Pulmonary artery endothelial cell (primary cell): ENCODE data around the gene BABAM2. TPM values are rescaled to one million over a fixed set of nuclear protein-coding genes. Genes with fewer than 3 reads are reported as not detected.
"Not testable (repeated sequence)": the region's sequence is repeated elsewhere in the genome, so short reads cannot be mapped to it uniquely, and the experiment has no call there.

Experiments
- DNase-seq: peaks from one replicate; pipeline ENCODE4 v3.0.0-alpha.2; 2011; ENCODE audit warnings: low read depth, low spot score
- total RNA-seq: library from RNA; depleted of rRNA; stranded (reverse); fragments of >200 nt; gene quantifications from 2 replicates; pipeline ENCODE4 v1.2.3, GENCODE V29; 2014

BABAM2 gene
- total RNA-seq, 1 donor from 2014 or later = 12.9 TPM

DNA sequence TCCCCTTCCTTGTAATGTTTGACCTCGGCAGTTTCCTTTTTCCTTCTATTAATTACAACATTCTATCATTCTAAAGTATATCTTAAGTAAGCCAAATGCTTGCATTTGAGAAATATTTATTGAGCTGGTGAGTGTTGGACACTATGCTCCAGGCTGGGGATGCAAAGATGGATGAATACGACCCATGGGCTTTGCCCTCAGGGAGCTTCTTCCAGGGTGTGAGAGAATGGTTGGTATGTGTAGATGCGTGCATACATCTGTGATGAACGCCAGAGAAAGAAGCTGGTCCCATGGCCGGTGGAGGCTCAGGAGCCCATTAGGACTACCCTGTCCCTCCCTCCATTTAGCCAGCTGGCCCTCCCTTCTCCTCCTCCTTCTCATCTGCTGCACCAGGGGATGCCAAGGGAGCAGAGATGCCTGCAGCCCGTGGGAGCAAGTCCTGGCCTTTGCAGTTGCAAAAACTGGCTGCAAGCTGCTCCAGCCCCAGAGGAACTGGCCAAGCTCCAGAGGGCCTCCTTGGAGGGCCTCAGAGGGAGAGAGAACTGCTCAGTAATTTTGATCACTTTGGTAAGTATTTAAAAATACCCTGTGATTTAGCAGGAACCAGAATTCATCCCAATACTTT is 436.5 kb downstream of the BABAM2 start:
- DNase-seq = no peak

DNA sequence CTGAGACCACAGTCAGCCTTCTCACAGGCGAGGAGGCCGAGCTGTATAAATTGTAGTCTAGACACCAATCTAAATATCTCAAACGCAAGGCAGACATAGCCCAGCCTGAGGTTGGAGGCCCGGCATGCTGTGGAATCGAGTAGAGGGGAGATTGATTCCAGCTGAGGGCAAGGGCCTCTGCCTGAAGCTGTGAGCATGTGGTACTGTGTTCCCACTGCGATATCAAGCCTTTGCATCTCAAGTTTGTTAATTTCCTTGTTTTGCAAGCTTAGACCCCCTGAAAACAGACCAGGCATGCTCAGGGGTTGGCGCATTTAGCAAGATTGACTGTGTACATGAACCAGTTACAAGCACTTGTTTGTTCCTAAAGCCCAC is 437.0 kb downstream of the BABAM2 start:
- no peak for DNase-seq

DNA sequence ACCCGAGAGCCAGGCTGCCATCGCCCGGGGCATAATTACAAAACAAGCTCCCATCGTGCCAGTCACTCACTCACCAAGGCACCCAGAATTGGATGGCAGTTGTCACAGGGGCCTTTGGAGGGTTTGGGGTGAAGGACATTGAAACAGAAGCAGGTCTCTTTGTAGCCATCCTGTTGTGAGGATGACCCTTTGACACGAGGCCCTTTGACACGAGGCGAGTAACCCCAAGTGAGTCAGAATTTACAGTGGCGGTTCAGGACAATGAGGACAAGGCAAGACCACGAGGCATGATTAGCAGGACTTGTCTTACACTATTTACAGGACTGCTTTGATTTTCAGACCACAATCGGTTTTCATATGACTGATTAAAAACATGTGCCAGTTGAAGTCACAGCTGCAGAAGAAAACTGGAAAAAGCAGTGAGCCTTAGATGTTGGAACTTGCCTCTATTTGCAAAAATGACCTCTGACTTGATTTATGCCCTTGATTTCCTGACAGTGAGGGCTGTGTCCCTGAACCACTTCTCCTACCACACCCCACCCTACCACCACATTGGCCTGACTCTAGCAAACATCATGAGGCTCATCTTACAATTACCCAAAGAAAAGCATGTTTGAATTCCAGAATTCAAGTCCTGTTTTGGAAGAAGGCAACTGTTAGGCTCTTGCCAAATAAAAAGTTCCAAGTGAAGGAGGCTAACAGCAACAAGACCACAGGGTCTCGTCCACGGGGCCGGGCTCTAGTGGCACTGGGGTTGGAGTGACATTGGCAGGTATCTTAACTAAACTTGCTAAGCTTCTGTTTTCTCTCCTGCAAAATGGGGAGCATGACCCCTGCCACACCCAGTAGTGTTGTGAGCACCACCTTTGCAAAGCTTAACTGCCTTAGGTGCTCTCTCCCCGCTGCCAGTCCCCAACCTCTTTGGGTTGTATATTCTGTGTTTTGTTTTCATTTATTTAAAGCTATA is 437.7 kb downstream of the BABAM2 start:
- no peak for DNase-seq

DNA sequence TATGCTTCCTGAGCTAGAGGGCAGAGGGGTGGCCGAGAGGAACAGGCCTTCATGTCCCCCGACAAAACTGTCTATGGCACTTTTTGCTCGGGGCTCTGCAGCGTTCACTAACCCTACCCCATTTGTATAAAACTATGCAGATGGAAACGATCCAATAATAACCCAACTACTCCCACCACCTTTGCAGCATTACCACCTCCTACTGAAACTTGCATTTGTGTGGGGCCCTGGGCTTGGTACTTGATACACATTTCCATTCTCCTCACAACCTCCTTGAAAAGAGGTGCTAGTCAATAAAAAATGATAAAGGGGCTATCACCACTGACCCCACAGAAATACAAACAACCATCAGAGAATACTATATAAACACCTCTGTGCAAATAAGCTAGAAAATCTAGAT is 438.7 kb downstream of the BABAM2 start:
- no peak for DNase-seq

DNA sequence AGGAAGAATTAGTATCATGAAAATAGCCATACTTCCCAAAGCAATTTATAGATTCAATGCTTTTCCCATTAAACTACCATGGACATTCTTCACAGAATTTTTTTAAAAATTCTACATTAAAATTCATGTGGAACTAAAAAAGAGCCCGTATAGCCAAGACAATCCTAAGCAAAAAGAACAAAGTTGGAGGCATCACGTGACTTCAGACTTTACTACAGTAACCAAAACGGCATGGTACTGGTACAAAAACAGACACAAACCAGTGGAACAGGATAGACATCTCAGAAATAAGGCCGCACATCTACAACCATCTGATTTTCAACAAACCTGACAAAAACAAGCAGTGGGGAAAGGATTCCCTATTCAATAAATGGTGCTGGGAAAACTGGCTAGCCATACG is 440.2 kb downstream of the BABAM2 start:
- not testable (repeated sequence) for DNase-seq

DNA sequence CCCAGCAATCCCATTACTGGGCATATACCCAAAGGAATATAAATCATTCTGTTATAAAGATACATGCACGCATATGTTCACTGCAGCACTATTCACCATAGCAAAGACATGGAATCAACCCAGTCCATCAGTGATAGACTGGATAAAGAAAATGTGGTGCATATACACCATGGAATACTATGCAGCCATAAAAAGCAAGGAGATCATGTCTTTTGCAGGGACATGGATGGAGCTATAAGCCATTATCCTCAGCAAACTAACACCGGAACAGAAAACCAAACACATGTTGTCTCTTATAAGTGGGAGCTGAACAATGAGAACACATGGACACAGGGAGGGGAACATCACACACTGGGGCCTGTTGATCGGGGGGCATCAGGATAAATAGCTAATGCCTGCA is 441.3 kb downstream of the BABAM2 start:
- not testable (repeated sequence) for DNase-seq

DNA sequence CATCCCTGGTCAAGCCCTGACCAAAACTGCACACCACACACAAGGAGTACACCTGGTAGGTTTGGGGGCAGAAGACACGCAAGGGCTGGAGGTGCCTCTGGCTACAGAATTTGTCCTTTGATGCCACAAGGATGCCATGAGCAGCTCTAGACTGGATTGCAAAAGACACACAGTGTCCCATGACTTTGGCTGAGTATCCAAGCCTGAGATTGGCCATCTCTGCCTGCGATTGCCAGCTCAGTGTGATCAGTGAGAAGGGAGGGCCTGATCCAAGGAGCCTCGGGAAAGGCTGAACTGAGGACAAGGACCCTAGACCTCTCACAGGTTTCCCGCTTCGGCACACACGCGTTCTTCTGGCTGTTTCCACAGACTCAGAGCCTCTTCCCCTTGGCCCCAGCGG is 442.2 kb downstream of the BABAM2 start:
- DNase-seq = no peak

DNA sequence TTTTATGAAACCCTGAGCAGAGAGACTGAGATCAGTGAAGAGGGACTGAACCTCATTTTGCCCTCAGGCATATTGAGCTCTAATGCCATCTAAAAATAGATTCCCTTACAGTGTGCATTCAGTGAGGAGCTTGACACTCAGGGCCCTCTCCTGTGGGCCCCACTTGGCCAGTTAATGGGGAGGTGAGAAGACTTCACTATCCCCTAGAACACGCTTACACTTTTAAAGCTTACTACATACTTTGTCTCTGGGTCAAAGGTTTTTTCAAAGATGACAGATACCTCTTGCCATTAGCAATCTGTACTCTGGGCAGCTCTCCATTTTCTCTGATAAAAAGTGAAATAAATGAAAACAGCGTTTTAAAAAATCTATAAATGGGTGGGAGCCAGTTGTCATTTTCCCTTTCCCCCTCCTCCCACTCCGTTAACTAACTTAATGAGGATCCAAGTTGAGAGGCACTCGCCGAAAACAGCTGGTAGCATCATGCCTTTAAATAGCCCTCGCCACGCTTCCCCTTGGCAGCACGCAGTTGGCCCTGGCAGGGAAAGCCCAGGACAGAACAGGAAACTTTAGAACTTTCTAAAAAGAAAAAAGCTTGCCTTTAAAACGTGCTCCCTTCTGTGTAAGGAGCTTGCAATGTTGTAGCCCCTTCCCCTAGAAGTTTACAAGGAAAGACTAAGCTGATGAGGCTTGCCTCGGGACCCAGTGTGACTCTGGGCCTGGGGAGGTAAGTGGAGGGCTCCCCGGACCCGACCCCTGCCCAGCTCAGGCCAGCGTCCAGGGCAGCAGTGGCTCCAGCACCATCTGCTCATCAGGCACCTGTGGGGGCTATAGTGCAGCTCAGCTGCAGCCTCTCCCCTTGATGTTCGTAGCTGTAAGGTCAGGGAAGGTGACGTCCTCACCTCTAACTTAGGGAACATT is 443.3 kb downstream of the BABAM2 start:
- DNase-seq = no peak

DNA sequence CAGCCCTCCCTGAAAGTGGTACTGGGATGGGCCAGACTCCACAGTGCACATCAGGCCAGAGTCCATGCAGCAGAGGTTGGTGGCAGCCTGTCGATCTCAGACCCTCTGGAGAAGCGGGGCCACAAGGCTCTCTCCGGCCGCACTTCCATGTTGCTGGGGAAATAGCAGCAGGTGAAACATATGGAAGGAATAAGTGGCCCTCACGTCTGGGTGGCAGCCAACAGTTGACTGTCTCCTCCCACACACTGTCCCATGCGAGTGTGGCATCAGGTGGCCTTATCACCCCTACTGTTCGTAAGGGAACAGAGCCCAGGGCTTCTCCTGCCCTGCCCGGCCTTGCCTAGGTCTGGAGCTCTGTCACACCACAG is 444.0 kb downstream of the BABAM2 start:
- no peak for DNase-seq

DNA sequence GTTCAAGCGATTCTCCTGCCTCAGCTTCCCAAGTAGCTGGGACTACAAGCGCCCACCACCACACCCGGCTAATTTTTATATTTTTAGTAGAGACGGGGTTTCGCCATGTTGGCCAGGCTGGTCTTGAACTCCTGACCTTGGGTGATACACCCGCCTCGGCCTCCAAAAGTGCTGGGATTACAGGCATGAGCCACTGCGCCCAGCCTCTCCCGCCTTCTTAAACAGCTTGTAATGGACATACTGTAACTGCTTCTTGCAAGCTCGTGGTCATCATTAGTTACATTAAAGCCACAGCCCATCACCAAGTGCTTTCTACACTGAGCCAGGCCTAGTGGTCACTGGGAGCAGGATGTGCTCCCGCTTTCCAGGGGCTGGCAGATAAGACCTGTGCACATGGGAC is 444.7 kb downstream of the BABAM2 start:
- not testable (repeated sequence) for DNase-seq

DNA sequence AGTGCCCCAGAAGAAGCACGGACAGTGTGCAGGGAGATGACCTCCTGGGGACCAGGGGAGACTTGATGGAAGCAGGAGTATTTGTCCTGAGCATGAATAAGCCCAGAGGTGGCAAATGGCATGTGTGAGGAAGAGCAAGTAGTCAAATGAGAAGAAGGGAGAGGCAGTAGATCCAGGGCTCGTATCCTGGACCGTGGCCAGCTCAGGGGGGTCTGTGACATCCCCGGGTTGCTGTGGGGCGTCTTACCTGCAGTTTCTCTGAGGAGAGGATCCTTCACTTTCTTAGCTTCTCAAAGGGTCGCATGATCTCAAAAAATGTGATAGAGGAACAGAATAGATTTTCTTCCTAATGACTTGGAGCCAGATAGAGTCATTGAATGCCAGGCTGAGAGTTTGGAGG is 445.1 kb downstream of the BABAM2 start:
- no peak for DNase-seq

DNA sequence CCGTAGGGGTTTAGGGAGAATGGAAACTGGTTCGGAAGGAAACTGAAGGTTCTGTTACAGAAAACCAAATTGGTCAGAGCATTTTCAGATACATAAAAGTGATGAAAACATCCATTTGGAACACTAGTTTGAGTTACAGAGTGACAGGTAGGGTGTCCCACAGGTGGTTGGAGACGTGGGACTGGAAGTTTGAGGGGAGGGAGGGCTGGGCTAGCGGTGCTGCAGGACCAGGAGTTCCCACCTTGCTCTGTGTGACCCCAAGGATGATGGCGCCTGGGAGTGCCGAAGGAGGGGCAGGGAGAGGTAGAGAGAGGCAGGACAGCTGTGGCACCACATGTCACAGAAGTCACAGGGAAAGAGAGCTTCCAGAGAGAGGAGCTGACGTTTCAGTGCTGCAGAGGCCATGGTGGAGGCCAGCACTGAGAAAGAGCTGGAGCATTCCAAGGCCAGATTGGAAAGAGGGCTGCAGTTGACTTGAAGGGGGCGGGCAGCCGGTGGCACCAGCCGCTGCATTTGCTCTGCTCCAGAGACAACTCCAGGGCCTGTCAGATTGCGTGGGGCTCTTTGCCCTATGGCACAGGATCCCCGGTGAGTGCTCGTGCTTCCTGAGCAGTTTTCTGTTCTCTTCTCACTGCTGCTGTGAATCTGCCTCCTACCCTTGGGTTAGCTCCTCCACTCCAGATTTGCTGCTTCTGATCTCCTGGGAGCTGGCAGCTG is 445.9 kb downstream of the BABAM2 start:
- no peak for DNase-seq

DNA sequence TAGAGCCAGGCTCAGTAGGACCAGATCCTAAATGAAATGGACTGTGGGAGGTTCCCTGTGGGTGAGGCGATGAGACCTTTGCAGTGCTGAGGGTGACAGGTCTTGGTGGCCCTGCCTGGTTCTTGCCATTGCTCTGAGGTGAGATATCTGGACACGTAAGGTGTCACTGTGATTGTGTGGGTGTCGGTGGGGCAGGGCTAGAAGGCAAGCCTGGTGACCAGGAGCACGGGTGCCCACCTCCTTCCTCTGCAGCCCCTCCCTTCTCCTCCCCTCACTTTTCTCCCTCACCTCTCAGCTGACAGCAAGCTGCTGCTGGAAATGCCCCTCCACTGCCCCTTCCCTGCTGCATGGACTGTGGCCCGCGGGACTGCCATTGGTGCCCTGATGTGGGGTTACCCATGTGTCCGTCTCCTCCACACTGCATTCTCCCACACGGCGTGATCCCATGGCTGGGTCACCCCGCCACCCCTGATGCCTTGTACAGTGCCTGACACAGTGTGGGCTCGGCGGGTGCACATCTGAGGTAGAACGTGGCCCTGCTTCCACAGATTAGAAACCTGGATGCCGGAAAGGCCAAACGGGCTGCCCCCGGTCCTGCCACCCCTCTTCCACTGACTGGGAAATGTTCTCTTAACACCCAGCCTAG is 446.6 kb downstream of the BABAM2 start:
- no peak for DNase-seq

DNA sequence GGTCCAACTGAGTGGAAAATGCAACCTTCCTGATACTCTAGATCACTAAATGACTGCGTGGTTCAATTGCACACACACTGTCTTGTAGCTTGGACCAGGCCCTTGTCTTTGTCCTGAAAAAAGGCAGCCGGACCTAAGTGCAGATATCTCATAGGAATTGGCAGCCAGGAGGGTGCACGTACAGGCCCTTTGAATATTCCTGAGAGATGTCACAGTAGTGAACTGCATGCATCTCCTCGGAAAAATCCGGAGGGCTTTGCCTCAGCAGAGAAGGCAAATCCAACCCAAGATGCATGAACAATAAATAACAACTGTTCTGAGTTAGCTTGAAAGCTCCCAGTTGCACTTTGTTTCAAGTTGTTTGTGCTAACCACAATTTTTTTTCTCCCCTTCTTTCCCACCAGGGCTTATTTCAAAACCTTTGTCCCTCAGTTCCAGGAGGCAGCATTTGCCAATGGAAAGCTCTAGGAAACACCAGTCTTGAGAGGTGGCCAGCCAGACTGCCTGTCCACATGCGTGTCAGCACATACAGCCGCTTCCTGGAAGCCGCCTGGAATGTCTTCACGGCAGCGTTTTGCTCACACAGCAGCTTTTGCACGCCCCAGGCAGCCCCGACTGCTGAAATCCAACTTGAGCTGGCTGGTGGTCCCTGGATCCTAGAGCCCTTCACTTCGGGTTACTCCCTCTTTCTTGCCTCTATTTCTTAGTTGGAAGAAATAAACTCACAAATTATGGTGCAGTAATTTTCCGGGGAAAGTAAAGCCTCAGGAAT is 447.7 kb downstream of the BABAM2 start:
- DNase-seq = peak; percentile 49

DNA sequence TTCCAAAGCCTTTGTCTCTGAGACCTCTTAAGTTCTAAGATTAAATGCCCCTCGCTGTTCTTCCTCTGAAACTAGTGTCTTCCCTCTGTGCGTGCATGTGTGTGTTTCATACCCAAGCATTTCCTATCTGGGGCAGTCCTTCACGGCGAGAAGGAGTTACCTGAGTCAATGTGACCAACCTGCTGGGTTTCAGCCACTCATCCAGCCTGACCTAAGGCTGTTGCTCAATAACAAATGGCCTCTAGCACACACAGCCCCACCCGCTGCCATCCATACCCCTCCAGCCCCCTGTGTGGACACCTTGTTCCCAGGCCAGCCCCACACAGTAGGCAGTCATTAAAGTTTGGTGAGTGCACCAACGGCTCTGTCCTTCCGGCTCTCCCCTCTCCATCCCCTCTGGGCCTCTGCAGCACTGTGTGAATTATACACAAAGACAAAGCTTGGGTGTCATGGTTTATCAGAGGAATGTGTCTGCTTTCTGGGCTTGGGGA is 448.3 kb downstream of the BABAM2 start:
- no peak for DNase-seq

DNA sequence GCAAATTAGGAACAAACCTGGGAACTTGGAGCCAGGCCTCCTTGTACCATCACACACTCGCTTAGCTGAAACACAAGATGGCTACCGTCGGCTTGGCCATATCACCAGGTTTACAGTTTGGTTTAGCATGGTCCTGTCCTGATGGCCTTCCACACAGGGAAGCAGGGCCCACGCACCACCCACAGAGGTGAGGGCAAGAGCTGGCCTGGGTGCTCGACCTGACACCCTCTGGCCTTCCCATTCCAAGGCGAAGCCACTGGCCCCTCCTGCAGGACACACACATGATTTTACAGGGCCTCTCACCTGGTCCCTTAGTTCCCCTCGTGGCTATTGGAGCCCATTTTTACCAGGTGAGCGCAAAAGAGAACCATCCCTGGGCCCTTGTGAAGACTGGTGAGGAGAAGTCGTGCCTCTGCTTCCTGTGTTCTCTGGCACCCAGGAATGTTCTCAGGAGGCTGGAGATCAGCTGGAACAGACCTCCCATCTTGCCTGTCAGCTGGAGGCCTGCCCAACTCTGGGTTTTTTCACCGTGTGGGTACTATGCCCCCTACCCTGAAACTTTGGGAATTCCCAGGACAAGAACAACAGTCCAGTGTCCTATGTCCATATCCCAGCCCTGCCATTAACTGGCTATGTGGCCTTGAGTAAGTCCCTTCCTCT is 449.1 kb downstream of the BABAM2 start:
- no peak for DNase-seq

DNA sequence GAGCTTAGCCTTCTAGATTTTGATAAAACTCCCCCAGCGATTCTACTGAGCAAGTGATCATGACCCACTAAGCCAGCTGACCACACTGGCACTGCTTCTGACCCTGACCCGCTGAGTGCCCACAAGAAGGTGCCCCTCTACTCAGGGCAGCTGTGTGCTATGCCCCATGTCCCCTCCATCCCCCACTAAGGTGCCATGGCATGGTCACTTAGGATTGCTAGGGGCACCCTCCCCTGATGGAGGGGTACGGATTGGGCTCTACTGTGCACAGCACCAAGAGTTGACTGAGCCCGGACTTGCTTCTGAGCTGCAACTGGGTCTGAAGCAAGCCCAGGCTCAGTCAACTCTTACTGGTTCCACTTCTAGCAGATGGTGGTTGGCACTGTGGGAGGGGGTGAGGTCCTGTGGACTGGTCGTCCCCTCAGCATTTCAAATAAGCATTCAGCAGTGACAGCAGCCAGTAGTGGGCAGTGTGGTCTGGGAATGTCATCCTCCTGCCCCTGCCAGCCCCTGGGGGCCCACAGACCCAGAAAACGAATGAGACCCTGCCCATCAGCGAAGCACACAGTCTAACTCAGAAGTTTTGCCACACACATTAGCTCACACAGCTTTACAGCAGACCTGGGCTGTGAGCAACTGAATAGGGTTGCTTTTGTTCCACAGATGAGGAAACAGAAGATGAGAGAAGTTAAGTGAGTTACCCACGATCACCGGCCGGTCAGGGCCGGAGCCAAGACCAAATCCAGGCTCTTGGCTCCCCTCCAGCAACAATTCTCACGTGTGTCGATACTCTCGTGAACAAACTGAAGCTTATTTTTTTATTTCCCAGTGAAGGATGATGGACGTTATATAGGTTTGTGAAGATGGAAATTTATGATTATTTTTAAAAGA is 450.0 kb downstream of the BABAM2 start:
- DNase-seq = no peak

DNA sequence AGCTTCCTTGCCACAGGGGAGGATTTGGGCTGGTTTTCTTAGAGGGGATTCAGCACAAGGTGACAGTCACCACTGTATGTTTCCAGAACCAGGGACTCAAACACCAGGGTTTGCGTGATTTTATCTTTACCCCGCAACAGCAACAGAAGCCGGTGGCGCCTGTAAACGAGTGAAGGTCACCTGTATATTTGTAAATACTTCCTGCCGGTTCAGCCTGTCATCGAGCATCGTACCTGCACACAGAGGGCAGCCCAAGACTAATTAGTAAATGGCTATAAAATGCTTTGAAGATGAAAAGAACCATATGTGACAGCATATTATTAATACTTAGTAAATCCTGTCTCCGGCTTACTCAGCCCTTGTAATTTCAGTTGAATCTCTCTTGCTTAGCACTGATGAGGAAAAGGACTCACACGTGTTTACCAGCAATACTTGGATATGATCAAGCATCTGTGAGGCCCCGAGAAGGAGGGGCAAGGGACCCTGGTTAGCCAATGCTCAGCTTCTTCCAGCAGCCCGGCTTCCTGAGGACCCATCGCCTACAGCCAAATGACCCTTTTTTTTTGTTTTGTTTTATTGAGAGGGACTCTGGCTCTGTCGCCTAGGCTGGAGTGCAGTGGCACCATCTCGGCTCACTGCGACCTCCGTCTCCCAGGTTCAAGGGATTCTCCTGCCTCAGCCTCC is 450.8 kb downstream of the BABAM2 start:
- no peak for DNase-seq
